Ishikawa (cell line): Measurements from ENCODE around the gene RALGAPA1.

ENCODE experiments used
- TCF12 ChIP-seq: IDR thresholded peaks from 2 replicates; pipeline ENCODE4 v1.6.1; 2012; ENCODE audit warnings: low read depth
- ZBTB7A ChIP-seq: IDR thresholded peaks from 2 replicates; pipeline ENCODE4 v1.6.1; 2012; ENCODE audit warnings: low read depth

GRCh38 chr14:35666429-35667043, 142.6 kb downstream of the RALGAPA1 start:
- TF ChIP-seq ZBTB7A (no peak), TCF12 (no peak)
